Gastroesophageal sphincter (tissue), 3 donors: ENCODE results near the gene MRPS10.

Experiments
- EP300 ChIP-seq: sonication (generic); formaldehyde crosslinking; IDR thresholded peaks from one replicate; pipeline ENCODE4 v1.6.1; 2017; ENCODE audit warnings: antibody characterized with exemption, mild to moderate bottlenecking
- POLR2A ChIP-seq, 2 donors: fragments of 450-650 bp; IDR thresholded peaks; one replicate each; pipeline ENCODE4 v1.6.1; 2017; ENCODE audit warnings: antibody characterized with exemption in 2 of 2, mild to moderate bottlenecking in 2 of 2, moderate library complexity in 1 of 2
- POLR2AphosphoS5 ChIP-seq: sonication (generic); formaldehyde crosslinking; IDR thresholded peaks from one replicate; pipeline ENCODE4 v1.6.1; 2017; ENCODE audit warnings: antibody characterized with exemption
- TF ChIP-seq, protein P1 (sequence below), 4 experiments: fragments of 200-600 bp in 2 of 4; fragments of 450-650 bp in 2 of 4; sonication (generic) in 1 of 4; IDR thresholded peaks; one replicate each; pipeline ENCODE4 v1.5.1; 2017 to 2019; ENCODE audit warnings: antibody characterized with exemption in 4 of 4, mild to moderate bottlenecking in 2 of 4, moderate library complexity in 2 of 4

DNA sequence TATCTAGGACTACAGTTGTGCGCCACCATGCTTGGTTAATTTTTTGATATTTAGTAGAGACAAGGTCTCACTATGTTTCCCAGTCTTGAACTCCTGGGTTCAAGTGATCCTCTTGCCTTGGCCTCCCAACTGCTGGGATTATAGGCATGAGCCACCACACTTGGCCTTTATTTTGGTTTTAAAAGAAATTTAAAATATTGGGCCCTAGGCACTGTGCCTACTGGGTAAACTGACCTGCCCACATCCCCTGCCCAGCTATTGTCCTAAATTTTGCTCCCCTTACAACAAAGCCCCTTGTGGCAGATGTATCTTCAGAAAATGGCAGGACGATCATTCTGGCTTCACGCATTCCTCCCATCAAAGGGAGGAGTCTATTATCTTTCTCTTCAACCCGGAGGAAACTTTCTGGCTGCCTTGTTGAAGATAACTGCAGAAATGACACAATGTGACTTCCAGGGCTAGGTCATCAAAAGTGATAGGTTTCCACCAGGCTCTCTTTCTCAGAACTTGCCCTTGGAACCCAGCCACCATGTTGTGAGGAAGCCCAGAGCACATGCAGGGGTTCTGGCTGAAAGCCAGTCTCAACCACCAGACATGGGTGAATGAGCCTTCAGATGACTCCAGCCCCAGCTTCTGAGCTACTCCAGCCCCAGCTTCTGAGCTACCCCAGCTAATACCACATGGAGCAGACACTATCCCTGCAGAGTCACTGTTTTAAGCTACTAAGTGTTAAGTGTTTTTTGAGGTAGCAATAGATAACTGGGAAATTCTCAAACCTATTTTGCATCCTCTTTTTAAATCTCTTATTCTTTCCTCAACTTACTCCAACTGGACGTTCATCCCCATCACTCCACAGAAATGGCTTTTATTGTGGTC is 18.3 kb downstream of the MRPS10 start:
- TF ChIP-seq, protein P1, sequence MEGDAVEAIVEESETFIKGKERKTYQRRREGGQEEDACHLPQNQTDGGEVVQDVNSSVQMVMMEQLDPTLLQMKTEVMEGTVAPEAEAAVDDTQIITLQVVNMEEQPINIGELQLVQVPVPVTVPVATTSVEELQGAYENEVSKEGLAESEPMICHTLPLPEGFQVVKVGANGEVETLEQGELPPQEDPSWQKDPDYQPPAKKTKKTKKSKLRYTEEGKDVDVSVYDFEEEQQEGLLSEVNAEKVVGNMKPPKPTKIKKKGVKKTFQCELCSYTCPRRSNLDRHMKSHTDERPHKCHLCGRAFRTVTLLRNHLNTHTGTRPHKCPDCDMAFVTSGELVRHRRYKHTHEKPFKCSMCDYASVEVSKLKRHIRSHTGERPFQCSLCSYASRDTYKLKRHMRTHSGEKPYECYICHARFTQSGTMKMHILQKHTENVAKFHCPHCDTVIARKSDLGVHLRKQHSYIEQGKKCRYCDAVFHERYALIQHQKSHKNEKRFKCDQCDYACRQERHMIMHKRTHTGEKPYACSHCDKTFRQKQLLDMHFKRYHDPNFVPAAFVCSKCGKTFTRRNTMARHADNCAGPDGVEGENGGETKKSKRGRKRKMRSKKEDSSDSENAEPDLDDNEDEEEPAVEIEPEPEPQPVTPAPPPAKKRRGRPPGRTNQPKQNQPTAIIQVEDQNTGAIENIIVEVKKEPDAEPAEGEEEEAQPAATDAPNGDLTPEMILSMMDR (IDR thresholded peaks at IDR 0.05): no peak
- TF ChIP-seq POLR2AphosphoS5 (no peak), POLR2A (IDR thresholded peaks at IDR 0.05) (no peak), EP300 (no peak)
